Ramos (cell line): Measurements from ENCODE around the gene VAV2.

ENCODE experiments used
- in situ Hi-C: fragments of 300-500 bp; cut with MboI; formaldehyde crosslinking; loops from one replicate; pipeline ENCODE4 v1.14.3; 2022; ENCODE audit warnings: low sequenced_read_pairs; ENCODE audit not compliant: unreplicated experiment

The VAV2 gene

GRCh38 chr9:134028575-134029247, 36.6 kb upstream of the VAV2 start:
- in situ Hi-C loops, result no loop called here

DNA sequence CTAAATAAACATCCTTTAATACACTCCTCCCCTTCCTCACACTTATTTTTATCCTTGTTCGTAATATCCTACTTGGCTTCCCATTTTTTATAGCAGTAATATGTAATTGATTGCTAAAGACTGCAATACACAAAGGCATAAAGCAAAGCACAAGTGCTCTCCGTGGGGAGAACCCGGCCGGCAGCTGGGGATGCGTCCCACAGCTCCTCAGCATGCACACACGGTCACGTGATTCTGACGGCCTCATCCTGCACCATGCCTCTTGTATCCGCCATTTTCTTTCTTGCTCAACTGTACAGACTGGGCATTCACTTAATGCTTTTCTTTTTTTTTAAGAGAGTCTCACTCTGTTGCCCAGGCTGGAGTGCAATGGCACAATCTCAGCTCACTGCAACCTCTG, 36.0 kb upstream of the VAV2 start:
- in situ Hi-C loops, result no loop called here

DNA sequence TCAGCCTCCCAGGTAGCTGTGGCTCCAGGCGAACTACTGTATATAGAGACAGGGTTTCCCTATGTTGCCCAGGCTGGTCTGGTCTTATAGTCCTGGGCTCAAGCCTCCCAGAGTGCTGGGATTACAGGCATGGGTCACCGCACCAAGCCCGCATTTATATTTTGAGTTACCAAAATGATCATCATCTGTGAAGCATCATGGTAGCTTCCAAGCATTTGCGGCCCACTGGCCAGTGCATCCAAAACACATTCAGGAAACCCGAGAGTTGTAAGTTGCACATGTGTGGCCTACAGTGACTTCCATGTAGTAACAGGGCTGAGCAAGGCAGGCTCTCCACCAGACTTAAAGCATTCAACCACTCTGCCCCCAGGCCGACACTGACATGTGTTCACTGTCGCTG, 35.4 kb upstream of the VAV2 start:
- in situ Hi-C loops, result no loop called here

DNA sequence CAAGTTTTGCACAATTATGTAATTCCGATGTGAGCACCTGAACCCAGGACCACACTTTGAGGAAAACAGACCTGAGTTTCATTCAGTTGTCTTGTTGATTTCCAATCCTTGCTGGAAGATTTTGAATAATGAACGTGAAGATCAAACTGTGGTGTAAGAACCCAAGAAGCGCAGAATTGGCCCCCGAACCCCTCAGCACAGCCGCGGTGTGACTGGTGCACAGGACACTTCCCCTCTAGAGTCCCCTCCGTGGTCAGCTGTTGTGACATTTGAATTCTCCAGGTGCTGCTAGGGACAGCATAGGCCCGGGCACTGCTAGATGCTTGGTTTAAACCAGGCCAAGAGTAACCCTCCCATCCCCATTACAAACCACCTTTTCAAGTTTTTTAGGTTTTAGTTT, 34.9 kb upstream of the VAV2 start:
- in situ Hi-C loops, result no loop called here

DNA sequence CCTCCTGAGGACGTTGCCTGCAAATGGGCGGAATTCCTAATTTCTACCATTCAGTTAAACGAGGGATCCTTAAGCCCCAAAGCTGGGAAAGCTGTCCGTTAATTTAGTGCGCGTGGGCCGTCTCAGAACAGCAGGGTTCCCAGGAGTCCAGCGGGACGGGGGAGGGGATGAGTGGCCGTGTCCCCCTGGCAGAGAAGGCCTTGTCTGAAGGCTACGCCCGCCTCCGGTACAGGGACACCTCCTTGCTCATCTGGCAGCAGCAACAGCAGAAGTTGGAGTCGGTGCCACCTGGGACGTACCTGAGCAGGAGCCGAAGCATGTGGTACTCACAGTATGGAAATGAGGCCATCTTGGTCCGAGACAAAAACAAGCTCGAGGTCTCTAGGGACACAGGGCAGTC, 34.5 kb upstream of the VAV2 start:
- in situ Hi-C loops, result no loop called here

DNA sequence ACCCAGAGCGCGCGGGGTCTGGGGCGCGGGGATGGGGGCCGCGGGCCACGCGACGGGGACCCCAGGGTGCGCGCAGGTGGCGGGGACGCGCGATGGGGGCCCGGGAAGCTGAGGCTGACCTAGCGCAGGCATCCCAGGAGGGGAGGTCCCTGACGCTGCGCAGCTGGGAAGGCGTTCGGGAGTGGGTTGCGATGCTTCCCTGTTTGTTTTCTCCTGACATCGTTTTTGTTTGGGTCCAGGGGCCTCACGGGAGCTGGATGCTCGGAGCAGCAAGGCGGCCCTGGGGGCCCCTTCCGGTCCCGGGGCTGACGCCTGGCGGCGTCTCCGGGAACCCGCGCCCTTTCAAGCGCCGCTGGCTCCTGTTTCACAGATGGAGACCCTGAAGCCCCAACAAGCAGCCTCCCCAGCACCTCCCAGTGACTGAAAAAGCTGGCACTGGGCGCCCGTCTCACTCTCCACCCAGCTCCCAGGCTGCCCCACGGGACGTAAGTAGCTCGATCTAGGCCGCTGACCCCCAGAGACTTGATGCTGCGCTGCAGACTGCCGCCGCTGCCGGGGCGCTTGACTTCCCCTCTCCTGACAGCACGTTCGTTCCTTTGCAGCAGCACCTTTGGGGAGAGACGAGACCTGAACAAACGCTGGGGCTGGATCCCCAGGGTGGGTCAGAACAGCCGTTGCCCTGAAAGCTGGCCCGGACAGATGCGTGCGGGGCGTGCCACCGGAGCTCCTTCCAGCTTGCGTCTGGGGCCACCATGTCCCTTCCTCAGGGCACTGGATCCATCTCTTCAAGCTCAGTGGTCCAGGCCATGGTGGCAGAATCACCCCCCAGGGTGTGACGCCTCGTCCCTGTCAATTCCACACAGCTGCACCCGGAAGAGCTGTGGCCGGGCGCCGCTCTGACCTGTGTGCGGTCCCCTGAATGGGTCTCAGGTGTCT, 33.8 kb upstream of the VAV2 start:
- in situ Hi-C loops, result no loop called here

DNA sequence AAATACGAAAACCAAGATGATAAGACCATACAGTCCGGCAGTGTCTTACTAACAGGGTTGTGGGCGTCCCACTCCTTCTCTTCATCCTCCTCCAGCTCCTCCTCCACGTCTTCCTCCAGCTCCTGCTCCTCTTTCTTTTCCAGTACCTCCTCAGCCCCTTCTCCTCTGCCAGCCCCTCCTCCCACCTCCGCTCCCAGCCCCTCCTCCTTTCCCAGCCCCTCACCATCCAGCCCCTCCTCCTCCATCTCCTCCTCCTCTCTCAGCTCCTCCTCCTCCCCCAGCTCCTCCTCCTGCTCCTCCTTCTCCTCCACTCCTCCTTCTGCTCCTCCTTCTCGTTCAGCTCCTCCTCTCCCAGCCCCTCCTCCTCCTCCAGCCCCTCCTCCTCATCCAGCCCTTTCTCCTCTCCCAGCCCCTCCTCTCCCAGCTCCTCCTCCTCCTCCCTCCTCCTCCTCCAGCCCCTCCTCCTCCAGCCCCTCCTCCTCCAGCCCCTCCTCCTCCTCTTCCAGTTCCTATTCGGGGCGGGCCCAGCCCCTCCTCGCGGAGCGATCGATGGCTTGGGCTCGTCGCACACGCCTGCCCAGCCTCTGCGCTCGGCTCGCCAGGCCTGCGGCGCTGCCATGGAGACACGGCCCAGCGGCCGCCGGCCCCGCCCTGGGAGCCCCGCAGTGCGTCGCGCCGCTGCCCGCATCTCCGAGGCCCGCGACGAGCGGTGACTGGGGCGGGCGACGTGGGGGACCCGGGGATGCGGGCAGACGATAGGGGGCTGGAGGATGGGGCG, 32.9 kb upstream of the VAV2 start, which contains the start of gene BRD3OS:
TSS of gene BRD3OS (plus strand) at position 654 of the 778 bp plus-strand sequence. CDS start 1,267 bp downstream, outside the sequence.
- in situ Hi-C loops, result no loop called here

DNA sequence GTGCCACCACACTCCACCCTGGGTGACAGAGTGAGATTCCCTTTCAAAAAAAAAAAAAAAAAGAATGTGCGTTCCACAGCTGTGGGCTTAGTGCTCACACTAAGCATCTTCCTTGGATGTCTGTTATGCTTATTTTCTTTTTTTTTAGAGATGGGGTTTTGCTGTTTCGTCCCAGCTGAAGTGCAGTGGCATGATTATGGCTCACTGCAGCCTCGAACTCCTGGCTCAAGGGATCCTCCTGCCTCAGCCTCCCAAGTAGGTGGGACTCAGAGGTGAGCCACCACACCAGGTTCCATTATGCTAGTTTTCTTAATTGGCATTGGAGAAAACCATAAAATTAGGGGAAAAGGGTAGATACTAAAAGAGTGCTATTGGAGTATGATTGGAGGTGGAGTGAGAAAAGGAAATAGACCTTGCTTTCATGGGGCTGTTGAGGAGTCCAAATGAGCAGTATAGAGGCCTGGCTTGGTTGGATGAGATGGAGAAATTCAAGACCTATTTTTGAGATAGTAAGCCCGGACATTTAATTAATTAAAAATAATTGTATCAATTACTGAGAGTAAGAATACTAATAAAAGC, 32.2 kb upstream of the VAV2 start:
- in situ Hi-C loops, result no loop called here

GRCh38 chr9:134014946-134015345, 22.8 kb upstream of the VAV2 start:
- in situ Hi-C loops, result no loop called here

GRCh38 chr9:134011401-134011800, 19.3 kb upstream of the VAV2 start:
- in situ Hi-C loops, result no loop called here

DNA sequence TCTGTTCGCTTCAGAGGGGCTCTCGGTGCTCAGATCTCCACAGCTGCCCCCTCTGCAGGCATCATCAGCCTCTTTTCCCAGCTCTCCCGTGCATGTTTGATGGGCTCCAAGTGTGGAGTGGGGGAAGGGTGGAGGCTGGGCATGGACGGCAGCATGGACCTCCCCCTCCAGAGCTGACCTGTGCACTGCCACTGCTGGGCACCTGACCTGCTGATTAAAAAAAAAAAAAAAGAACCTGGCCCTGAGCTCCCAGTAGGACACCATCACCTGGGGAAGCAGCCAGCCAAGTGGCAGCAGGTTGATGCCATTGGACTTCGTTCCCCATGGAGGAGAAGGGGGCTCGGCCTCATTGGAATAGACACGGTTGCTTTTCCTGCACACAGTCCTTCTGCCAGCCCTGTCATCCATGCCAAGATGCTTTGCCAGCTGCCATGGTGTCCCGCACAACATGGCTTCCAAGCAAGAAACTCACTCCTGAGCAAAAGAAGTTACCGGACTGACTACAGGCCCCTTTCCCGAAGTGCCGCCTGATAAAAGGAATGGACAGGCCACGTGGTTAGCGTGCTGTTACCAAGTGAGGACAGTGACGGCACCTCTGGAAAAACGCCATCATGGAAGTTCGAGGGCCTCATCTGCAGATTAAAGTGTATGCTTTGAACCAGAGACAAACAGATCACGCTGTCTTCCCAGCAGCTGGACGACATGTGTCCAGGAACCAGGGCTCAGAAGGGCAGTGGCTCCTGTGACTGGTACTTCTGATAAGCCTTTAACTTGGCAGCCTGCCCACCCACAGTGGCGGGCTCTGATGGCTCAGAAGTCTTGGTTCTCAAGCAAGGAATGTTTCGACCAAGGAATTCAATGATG, 18.4 kb upstream of the VAV2 start:
- in situ Hi-C loops, result no loop called here

DNA sequence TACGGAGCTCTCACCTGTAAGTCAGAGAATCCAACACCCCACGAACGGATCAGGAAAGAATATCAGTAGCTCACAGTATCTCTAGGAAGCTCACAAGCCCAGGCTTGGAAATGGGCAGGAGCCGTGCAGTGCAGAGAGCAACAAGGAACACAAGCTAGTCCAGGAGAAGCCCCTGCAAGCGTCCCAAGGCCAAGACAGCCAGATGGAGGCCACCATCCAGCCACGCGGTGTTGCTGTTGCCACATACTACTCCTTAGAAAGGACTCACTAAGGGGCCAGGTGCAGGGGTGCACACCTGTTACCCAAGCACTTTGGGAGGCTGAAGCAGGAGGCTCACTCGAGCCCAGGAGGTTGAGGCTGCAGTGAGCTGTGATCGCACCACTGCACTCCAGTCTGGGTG, 15.4 kb upstream of the VAV2 start:
- in situ Hi-C loops, result loop anchor here (10.0 kb wide), 1 partner anchor 473 kb away; the partner anchor contains the start of gene ADAMTSL2

GRCh38 chr9:134007150-134007549, 15.0 kb upstream of the VAV2 start:
- in situ Hi-C loops, result loop anchor here (10.0 kb wide), 1 partner anchor 472 kb away; the partner anchor contains the start of gene ADAMTSL2

GRCh38 chr9:134005381-134005780, 13.3 kb upstream of the VAV2 start:
- in situ Hi-C loops, result loop anchor here (10.0 kb wide), 1 partner anchor 471 kb away; the partner anchor contains the start of gene ADAMTSL2

DNA sequence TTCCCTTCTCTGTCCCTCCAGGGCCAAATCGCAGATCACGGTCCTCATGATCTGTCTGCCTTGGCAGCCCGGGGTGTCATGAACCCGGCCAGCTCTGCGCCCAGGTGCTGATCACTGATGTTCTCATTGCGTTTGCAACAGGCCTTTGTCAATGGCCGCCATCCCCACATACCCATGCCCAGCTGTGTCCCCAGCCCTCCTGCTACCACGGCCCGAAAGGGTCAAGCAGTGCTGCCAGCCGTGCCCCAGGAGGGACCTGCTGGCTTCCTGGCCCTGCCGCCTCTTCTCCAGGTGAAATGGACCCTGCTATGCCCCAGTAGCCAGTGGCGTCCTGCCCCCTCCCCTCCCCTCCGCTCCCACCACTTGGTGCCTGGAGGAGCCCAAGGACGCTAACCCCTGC, 12.8 kb upstream of the VAV2 start:
- in situ Hi-C loops, result loop anchor here (10.0 kb wide), 1 partner anchor 470 kb away; the partner anchor contains the start of gene ADAMTSL2

DNA sequence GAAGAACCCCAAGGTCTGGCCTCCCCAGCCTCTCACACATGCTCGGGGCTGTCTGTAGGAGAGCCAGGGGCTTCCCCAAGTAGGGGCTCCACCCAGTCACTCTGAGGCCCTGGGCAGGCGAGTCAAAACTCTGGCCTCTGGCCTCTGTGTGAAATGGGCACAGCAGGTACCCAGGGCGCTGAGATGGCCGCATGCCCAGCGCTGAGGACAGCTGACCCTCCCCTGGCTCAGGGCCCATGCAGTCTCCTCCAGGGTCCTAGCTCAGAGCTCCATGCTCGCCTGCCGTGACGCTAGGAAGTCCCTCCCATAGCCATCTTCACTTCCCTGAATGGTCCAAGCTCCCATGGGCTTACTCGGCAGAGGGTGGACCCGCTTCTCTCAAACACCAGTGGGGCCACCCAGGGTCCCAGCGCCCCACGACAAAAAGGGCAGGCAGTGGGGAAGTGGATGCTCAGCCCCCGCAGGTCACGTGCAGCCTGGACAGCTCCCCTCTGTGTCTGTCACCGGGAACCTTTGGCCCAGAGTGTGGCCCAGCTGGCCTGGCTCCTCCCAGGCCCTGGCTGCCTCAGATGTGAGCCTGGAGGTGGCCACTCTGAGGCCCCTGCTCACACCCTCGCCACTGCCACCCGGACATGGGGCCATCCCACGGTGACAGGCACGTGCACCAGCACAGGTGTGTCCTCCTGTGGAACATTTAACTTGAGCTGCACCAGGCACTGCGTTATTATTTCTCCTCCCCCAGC, 12.2 kb upstream of the VAV2 start:
- in situ Hi-C loops, result loop anchor here (10.0 kb wide), 1 partner anchor 470 kb away; the partner anchor contains the start of gene ADAMTSL2

DNA sequence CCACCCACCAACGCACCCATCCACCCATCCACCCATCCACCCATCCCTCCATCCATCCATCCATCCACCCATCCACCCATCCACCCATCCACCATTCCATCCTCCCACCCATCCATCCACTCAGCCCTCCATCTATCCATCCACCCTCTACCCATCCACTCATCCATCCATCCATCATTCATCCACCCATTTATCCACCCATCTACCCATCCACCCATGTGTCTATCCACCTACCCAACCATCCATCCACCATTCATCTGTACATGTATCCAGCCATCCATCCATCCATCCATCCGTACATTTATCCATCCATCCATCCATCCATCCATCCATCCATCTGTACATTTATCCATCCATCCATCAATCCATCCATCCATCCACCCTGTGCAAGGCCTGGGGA, 11.1 kb upstream of the VAV2 start:
- in situ Hi-C loops, result loop anchor here (10.0 kb wide), 1 partner anchor 468 kb away; the partner anchor contains the start of gene ADAMTSL2

DNA sequence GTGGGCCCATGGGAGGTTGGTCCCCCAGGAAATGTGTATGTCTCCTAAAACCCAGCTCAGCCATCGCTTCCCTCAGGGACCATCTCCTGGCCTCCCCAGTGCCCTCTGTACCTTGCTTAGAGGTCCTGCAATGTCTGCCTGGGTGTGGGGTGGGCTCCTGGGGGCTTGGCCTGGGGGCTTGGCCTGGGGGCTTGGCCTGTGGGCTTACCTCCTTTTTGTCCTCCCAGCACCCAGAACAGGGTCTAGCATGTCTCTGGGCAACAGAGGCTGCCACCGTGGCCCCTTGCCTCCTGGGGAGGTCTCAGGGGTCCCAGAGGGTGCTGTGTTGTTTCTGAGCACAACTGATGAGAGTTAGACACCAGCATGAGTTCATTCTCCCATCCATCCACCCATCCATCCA, 10.7 kb upstream of the VAV2 start:
- in situ Hi-C loops, result loop anchor here (10.0 kb wide), 1 partner anchor 468 kb away; the partner anchor contains the start of gene ADAMTSL2
